ENCODE measurements around the gene SPAG16. TPM values are rescaled to one million over a fixed set of nuclear protein-coding genes. Genes with fewer than 3 reads are reported as not detected.

Gene SPAG16
- total RNA-seq, 3 donors from 2014 or later = 25.3 to 42.0 (median 41.7) TPM

DNA sequence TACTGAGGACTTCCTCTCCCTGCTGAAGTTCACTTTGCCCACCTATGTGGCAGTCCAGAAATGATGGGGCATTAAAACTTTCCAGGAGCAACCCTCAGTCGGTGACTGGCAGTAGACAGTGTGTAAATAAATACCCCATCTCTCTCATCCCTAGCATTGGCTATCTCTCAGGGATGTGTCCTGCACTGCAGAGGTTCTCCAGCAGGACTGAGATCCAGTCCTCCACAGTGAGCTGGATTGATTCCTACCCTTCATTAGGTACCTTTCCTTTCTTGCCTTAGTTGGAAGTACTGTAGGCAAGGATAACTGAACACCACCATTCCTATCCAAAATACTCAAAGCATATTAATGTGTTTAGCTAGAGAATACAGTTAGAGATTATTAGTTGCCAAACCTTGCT is 441.8 kb downstream of the SPAG16 start:
- intact Hi-C loops (cut with DNase I; ENCODE audit: low total_unique reads) = no loop called here
- Histone ChIP-seq H3K27ac (no peak overlapping the region), H3K9me3 (no peaks in the 10 kb centered on the region), H3K27me3 (no peaks in the 10 kb centered on the region), H3K36me3 (no peaks in the 10 kb centered on the region), H3K4me1 (no peaks in the 10 kb centered on the region), H3K4me3 (no peak overlapping the region)
- DNase-seq (ENCODE audit: low spot score in 2 of 2) = no peak
- TF ChIP-seq POLR2AphosphoS5 (IDR thresholded peaks at IDR 0.05) = no peak
- TF ChIP-seq POLR2A (IDR thresholded peaks at IDR 0.05) = no peak
- TF ChIP-seq, protein P1, sequence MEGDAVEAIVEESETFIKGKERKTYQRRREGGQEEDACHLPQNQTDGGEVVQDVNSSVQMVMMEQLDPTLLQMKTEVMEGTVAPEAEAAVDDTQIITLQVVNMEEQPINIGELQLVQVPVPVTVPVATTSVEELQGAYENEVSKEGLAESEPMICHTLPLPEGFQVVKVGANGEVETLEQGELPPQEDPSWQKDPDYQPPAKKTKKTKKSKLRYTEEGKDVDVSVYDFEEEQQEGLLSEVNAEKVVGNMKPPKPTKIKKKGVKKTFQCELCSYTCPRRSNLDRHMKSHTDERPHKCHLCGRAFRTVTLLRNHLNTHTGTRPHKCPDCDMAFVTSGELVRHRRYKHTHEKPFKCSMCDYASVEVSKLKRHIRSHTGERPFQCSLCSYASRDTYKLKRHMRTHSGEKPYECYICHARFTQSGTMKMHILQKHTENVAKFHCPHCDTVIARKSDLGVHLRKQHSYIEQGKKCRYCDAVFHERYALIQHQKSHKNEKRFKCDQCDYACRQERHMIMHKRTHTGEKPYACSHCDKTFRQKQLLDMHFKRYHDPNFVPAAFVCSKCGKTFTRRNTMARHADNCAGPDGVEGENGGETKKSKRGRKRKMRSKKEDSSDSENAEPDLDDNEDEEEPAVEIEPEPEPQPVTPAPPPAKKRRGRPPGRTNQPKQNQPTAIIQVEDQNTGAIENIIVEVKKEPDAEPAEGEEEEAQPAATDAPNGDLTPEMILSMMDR (IDR thresholded peaks at IDR 0.05) = no peak

DNA sequence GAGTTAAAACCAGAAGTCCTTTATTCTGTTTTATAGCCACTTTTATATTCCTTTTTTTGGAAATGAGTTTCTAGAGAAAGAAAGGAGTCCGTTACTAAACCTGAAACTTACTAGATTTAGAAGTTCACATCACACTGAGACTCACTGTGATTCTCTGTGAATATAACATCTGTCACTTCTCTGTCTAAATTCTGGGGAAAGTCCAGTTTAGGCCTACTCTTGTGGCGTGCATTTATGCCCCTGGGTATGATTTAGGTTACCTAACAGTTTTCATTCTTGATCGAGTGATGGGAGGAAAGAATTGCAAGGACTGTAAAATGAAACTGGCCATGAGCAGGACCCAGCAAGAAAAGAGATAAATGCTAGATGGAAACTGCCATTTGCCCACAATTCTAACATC is 449.6 kb downstream of the SPAG16 start:
- TF ChIP-seq POLR2AphosphoS5 (IDR thresholded peaks at IDR 0.05) (no peak), POLR2A (IDR thresholded peaks at IDR 0.05) (no peak)
- TF ChIP-seq, protein P1 (IDR thresholded peaks at IDR 0.05) = no peak
- DNase-seq (ENCODE audit: low spot score in 2 of 2) = no peak

DNA sequence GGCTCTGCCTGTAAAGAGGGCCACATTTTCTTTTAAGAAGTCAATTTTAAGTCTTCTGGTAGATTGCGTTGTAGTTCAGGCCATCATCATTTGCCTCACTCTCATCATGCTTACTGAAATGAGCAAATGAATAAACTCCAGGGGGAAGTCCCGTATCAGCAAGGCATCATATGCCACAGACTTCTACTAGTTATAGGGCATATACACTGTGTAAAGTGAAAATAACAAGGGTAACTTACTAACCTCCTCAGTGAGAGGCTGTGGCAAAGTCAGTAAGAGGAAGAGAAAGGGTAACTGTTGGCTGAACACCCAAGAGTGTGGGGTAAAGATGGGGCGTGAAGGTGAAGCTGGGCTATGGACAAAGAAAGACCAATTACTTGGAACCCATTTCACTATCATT is 456.2 kb downstream of the SPAG16 start:
- H3K36me3 ChIP-seq = no peaks in the 10 kb centered on the region
- H3K27me3 ChIP-seq = no peaks in the 10 kb centered on the region
- H3K27ac ChIP-seq = no peak overlapping the region
- H3K4me3 ChIP-seq = no peak overlapping the region
- no peak for DNase-seq (ENCODE audit: low spot score in 2 of 2)
- TF ChIP-seq POLR2A (IDR thresholded peaks at IDR 0.05) (no peak), POLR2AphosphoS5 (IDR thresholded peaks at IDR 0.05) (no peak)
- TF ChIP-seq, protein P1 (IDR thresholded peaks at IDR 0.05) = no peak
- intact Hi-C loops (cut with DNase I; ENCODE audit: low total_unique reads) = no loop called here
- H3K9me3 ChIP-seq = no peaks in the 10 kb centered on the region
- no peaks in the 10 kb centered on the region for H3K4me1 ChIP-seq

More for the DNA sequence above, 449.6 kb downstream of the SPAG16 start:
- Histone ChIP-seq H3K27me3 (no peaks in the 10 kb centered on the region), H3K4me1 (no peaks in the 10 kb centered on the region), H3K36me3 (no peaks in the 10 kb centered on the region), H3K4me3 (no peak overlapping the region), H3K27ac (no peak overlapping the region), H3K9me3 (no peaks in the 10 kb centered on the region)
- intact Hi-C loops (cut with DNase I; ENCODE audit: low total_unique reads) = no loop called here

DNA sequence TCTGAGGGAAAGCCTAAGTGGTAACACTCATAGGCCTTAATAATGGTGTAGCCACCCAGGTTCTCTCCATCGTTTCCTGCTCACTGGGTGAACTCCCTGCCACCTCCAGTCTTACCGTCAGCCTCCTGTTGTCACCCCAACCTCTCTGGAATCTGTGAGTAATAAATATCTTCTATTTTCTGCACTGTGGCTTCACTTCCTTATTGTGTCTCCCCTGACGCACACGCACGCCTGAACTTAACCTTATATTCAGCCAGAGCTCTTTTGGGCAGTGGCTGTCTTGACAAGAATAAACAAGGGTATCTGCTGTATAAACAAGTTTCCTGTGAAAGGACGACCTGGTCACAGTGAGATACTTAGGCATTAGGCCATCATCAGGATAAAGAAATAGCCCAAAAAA is 467.2 kb downstream of the SPAG16 start:
- H3K4me3 ChIP-seq = no peak overlapping the region
- DNase-seq (ENCODE audit: low spot score in 2 of 2) = no peak
- H3K9me3 ChIP-seq = no peaks in the 10 kb centered on the region
- intact Hi-C loops (cut with DNase I; ENCODE audit: low total_unique reads) = no loop called here
- no peaks in the 10 kb centered on the region for H3K36me3 ChIP-seq
- TF ChIP-seq POLR2A (IDR thresholded peaks at IDR 0.05) = no peak
- no peak overlapping the region for H3K27ac ChIP-seq
- no peaks in the 10 kb centered on the region for H3K27me3 ChIP-seq
- H3K4me1 ChIP-seq = no peaks in the 10 kb centered on the region

DNA sequence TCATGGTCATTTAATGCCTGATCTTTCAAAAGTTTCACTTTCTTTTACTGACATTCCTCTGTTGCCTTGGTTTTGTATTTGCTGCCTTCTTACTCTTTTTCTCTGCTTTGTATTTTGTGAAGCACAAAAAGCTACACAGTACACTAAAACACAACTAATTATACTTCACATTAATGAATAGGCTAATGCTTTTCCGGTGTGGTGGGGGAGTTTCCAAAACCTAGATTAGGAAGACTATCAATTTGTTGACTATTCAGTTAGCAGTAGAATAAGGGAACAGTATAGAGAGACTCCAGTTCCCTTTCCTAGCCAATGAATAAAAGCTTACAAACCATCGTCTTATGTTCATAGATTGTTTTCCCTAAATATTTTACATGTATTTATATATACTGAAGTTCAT is 468.3 kb downstream of the SPAG16 start:
- DNase-seq (ENCODE audit: low spot score in 2 of 2) = no peak

DNA sequence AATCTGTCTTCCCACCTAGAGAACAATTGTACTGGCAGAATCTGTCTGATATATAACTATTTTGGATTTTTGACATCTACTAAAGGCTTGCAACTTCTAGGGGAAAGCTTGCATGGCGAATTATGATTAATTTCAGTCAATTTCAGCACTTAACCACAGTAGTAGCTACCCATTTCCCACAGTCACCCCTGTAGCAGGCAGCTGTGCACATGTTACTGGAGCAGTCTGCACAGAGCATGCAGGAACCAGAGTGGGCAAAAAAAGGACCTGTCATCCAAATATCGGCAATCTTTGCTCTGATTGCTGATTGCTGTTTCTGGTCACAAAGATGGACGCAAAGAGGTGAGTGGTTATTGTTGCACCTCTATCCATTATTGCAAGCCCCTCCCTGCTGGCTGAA is 473.3 kb downstream of the SPAG16 start:
- Histone ChIP-seq H3K4me1 (no peaks in the 10 kb centered on the region), H3K27me3 (no peaks in the 10 kb centered on the region), H3K36me3 (no peaks in the 10 kb centered on the region), H3K9me3 (no peaks in the 10 kb centered on the region), H3K27ac (no peak overlapping the region), H3K4me3 (no peak overlapping the region)
- intact Hi-C loops (cut with DNase I; ENCODE audit: low total_unique reads) = no loop called here
- TF ChIP-seq, protein P1 (IDR thresholded peaks at IDR 0.05) = no peak
- TF ChIP-seq POLR2AphosphoS5 (IDR thresholded peaks at IDR 0.05) (no peak), POLR2A (IDR thresholded peaks at IDR 0.05) (no peak)
- DNase-seq (ENCODE audit: low spot score in 2 of 2) = no peak

More for the DNA sequence above, 468.3 kb downstream of the SPAG16 start:
- H3K4me1 ChIP-seq = no peaks in the 10 kb centered on the region
- no peaks in the 10 kb centered on the region for H3K9me3 ChIP-seq
- intact Hi-C loops (cut with DNase I; ENCODE audit: low total_unique reads) = no loop called here
- TF ChIP-seq POLR2AphosphoS5 (IDR thresholded peaks at IDR 0.05) = no peak
- no peak for TF ChIP-seq POLR2A (IDR thresholded peaks at IDR 0.05)
- no peak overlapping the region for H3K4me3 ChIP-seq
- no peaks in the 10 kb centered on the region for H3K36me3 ChIP-seq
- H3K27ac ChIP-seq = no peak overlapping the region
- H3K27me3 ChIP-seq = no peaks in the 10 kb centered on the region

All from breast epithelium (tissue), 4 donors.